Sigmoid colon (tissue), 3 donors: Measurements from ENCODE around the gene ENTPD6.

Experiments
- CTCF ChIP-seq, 4 experiments: fragments of 450-650 bp in 3 of 4; fragments of 200-600 bp in 1 of 4; IDR thresholded peaks; one replicate each; pipeline ENCODE4 v1.5.1; 2016 to 2019; ENCODE audit warnings: antibody characterized with exemption in 4 of 4, mild to moderate bottlenecking in 3 of 4, moderate library complexity in 2 of 4
- POLR2A ChIP-seq, 2 donors: fragments of 450-650 bp; IDR thresholded peaks; one replicate each; pipeline ENCODE4 v1.6.1; 2016; ENCODE audit warnings: antibody characterized with exemption in 2 of 2, mild to moderate bottlenecking in 2 of 2, moderate library complexity in 2 of 2

DNA sequence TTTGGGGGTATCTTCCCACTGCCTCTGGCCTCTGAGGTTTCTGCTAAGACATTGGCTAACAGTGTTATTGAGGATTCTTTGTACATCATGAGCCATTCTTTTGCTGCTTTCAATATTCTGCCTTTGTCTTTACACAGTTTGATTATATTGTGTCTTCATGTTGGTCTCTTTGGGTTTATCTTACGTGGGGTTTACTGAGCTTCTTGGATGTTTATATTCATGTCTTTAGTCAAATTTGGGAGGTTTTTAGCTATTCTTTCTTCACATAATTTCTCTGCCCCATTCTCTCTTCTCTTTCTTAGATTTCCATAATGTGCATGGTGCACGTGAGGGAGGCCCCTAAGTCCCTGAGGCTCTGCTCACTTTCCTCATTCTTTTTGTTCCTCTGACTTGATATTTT is 7.6 kb downstream of the ENTPD6 start:
- TF ChIP-seq CTCF (IDR thresholded peaks at IDR 0.05), result no peak
- TF ChIP-seq POLR2A (IDR thresholded peaks at IDR 0.05), result no peak
